ENCODE data around the gene OR4D6. TPM values are rescaled to one million over a fixed set of nuclear protein-coding genes. Genes with fewer than 3 reads are reported as not detected.
"Not testable (repeated sequence)": the region's sequence is repeated elsewhere in the genome, so short reads cannot be mapped to it uniquely, and the experiment has no call there.

Gene OR4D6
- not detected in 2 replicates for total RNA-seq (2014; rRNA removed; shearing (Covaris generic))

DNA sequence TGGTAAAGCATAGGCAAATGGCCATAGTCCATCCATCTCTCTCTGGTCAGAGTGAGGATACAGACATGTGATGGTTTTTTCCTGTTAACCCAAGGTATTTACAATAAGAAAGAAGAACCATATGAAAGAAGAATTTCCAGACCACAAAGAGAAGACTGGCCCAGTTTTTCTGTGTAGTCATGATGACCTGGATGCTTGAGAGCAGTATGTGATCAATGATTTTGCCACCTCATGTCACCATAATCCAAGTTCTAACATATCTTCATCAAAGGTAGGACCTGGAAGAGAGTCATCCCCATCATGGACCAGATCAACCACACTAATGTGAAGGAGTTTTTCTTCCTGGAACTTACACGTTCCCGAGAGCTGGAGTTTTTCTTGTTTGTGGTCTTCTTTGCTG lies at the start of gene OR4D6:
TSS of gene OR4D6 (plus strand) at position 301 of the 400 bp plus-strand sequence. CDS start at position 301, 0 bp downstream.
- no peak for DNase-seq (ENCODE audit: low spot score)
- in situ Hi-C loops (cut with HindIII; ENCODE audit: low sequenced_read_pairs): no loop called here

DNA sequence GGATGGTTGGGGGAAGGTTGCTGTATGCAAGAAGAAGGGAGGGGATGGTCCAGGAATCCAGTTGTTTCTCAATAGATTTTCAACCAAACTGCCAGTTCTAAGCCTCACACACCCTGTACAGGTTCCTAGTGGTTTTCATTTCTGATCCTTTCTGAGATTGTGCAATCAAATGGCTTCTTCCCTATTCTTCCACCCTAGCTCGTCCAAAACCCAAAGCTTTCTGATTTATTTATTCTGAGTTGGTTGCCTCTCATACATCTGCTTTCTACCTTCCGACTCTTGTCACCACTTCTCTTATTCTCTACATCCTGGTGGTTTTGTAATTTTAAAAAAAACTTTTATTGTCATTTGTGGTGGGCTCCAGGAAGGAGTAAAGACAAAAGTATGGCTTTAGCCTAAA lies 43.1 kb upstream of the OR4D6 start:
- DNase-seq (ENCODE audit: low spot score): no peak
- in situ Hi-C loops (cut with HindIII; ENCODE audit: low sequenced_read_pairs): no loop called here

DNA sequence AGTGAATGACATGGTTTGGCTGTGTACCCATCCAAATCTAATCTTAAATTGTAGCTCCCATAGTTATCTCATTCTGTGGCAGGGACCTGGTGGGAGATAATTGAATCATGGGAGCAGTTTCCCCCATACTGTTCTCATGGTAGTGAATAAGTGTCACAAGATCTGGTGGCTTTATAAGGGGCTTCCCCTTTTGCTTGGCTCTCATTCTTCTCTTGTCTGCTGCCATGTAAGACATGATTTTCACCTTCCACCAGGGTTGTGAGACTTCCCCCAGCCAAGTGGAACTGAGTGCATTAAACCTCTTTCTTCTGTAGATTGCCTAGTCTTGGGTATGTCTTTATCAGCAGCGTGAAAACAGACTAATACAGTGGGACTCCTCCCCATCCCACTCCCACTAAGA lies 41.6 kb upstream of the OR4D6 start:
- no peak for DNase-seq (ENCODE audit: low spot score)
- in situ Hi-C loops (cut with HindIII; ENCODE audit: low sequenced_read_pairs): no loop called here

GRCh38 chr11:59416613-59417012 lies 40.1 kb upstream of the OR4D6 start:
- DNase-seq (ENCODE audit: low spot score): peak; percentile 11
- in situ Hi-C loops (cut with HindIII; ENCODE audit: low sequenced_read_pairs): no loop called here

GRCh38 chr11:59417023-59417422 lies 39.7 kb upstream of the OR4D6 start:
- in situ Hi-C loops (cut with HindIII; ENCODE audit: low sequenced_read_pairs): no loop called here
- DNase-seq (ENCODE audit: low spot score): peak; percentile 5

DNA sequence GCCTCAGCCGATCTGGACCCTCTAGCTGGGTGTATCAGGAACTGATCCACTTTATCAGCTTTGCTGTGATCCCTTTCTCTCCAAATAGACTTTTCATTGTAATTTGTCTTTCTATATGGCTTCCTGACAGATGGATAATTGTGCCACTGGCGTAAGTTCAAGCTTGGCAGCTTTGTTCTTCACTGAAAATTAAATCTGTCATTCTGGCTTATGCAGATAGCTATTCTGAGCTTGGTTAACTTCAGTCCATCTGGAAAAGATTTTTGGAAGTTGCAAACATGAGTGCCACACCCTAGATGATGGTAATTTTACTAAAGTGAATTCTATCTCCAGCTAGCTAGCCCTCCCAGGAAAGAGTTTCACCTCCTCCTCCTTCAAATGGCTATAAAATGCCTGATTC lies 38.6 kb upstream of the OR4D6 start:
- peak; percentile 59 for DNase-seq (ENCODE audit: low spot score)
- in situ Hi-C loops (cut with HindIII; ENCODE audit: low sequenced_read_pairs): no loop called here

- in situ Hi-C loops (cut with HindIII; ENCODE audit: low sequenced_read_pairs): no loop called here
- no peak for DNase-seq (ENCODE audit: low spot score)
Measured at GRCh38 chr11:59423835-59424234, 32.9 kb upstream of the OR4D6 start.

GRCh38 chr11:59425131-59425530 lies 31.6 kb upstream of the OR4D6 start:
- in situ Hi-C loops (cut with HindIII; ENCODE audit: low sequenced_read_pairs): no loop called here
- no peak for DNase-seq (ENCODE audit: low spot score)

DNA sequence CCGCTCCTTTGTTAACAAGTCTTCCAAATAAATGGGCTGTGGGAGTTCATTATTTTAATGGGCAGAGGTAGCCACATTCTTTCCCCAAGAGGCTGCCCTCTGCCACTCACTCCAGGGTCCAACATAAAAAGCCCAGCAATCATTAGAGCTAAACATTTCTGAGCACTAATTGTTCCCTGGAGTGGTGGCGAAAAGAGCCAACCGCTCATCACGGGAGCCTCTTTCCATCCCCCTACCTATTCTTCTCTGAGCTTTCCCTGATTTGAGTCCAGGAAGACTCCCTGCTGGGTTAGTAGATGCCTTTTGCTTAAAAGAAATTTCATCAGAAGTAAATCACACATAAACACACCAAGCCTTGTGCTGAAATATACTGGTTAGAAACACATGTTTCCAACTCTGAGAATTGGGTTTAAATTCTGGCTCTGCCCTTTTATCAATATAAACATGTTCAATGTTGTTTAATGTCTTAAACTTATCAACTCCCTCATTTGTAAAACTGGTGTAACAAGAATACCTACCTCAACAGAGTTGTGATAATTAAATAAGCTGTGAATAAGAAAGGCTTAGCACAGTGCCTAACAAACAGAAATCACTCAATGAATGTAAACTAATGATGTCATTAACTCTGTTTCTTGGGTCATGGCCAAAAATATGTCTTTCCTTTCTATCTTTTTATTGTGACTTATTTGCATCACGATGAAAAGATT lies 30.2 kb upstream of the OR4D6 start, which contains the start of gene OR5A2:
TSS of gene OR5A2 (minus strand) at position 53 of the 707 bp plus-strand sequence. CDS start 3,460 bp downstream, outside the sequence.
- DNase-seq (ENCODE audit: low spot score): no peak
- in situ Hi-C loops (cut with HindIII; ENCODE audit: low sequenced_read_pairs): no loop called here

GRCh38 chr11:59427068-59427382 lies 29.7 kb upstream of the OR4D6 start:
- DNase-seq (ENCODE audit: low spot score): no peak
- in situ Hi-C loops (cut with HindIII; ENCODE audit: low sequenced_read_pairs): no loop called here

DNA sequence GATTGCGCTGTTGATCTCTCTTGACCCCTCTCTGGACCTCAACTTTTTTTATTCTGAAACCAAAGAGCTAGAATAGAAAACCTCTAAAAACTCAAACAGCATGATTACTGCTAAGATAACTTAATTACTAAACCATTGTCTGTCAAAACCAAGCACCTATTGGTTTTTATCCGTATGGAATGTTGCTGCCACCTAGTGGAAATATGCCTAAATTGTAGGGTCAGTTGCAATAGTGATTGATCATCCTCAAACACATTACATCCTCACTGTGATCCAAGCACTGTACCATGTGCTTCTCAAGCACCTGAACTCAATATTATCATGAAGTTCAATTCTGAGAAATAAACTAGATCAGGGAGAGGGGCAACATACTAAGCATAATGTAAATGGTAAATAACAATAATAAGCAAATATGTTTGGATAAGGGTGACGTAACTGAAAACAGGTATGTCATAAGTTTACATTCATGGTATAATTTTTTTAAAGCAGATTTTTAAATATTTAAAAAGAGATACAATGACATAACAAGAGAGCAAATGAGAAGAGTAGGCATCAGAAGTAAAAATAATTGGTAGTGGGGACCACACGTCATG lies 26.7 kb upstream of the OR4D6 start:
- DNase-seq (ENCODE audit: low spot score): peak; percentile 12
- in situ Hi-C loops (cut with HindIII; ENCODE audit: low sequenced_read_pairs): no loop called here

GRCh38 chr11:59436169-59436568 lies 20.6 kb upstream of the OR4D6 start, which contains the start of gene OR5A1:
TSS of gene OR5A1 (plus strand) at chr11:59436469. CDS start at chr11:59443169, 6,700 bp downstream.
- in situ Hi-C loops (cut with HindIII; ENCODE audit: low sequenced_read_pairs): no loop called here
- no peak for DNase-seq (ENCODE audit: low spot score)

DNA sequence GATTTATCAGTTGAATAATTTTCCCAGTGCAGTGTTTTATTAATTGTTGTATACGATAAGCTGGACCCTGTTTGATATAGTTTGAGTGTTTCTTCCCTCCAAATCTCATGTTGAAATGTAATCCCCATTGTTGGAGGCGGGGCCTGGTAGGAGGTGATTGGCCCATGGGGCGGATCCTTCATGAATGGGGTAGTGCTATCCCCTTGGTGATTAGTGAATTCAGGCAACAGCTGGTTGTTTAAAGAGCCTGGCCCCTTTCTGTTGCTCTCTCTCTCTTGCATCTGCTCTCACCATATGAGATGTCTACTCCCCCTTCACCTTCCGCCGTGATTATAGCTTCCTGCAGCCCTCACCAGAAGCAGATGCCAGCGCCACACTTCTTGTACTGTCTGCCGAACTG lies 19.0 kb upstream of the OR4D6 start:
- no peak for DNase-seq (ENCODE audit: low spot score)
- in situ Hi-C loops (cut with HindIII; ENCODE audit: low sequenced_read_pairs): no loop called here

GRCh38 chr11:59445624-59446023 lies 11.1 kb upstream of the OR4D6 start:
- in situ Hi-C loops (cut with HindIII; ENCODE audit: low sequenced_read_pairs); DNase-seq (ENCODE audit: low spot score): not testable (repeated sequence)

DNA sequence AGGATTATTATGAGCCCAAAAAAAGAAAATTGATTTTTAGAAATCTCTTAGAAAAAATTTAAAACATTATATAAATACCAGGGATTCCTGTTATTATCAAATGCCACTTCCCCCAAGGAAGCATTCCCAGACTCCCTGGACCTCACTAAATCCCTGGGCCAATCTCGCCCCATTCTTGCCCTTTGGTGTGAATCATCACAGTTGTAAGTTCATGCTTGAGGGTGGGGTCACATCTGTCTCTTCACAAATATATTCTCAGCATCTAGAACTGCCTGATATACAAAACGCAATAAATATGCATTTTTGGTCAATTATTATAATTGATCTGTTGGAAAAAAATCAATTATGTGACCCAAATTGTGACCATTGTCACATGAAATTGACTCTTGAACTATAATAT lies 8.3 kb upstream of the OR4D6 start:
- DNase-seq (ENCODE audit: low spot score): no peak
- in situ Hi-C loops (cut with HindIII; ENCODE audit: low sequenced_read_pairs): no loop called here

GRCh38 chr11:59459916-59460315 lies 3.2 kb downstream of the OR4D6 start:
- no peak for DNase-seq (ENCODE audit: low spot score)
- in situ Hi-C loops (cut with HindIII; ENCODE audit: low sequenced_read_pairs): no loop called here

- DNase-seq (ENCODE audit: low spot score): no peak
- in situ Hi-C loops (cut with HindIII; ENCODE audit: low sequenced_read_pairs): no loop called here
Measured at GRCh38 chr11:59463190-59463641, 6.5 kb downstream of the OR4D6 start.

DNA sequence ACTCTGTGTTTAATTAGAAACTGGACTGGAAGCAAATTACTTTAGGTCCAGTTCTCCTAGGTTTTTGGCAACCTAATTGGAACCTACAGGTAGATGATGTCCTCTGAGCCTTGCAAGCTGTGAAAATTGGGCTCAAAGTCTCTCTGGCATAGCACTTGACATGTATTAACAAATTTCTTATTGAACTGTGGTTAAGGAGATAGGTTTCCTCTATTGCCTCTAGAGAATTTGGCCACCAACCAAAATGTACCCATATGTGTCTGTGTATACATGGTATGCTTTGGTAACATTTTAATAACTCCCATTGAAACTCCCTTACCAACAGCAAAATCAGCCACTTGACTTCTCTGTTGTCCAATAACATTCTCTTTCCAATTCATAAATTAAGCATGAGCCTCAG lies 16.3 kb downstream of the OR4D6 start, which contains the start of gene OR4D10:
TSS of gene OR4D10 (plus strand) at position 301 of the 400 bp plus-strand sequence. CDS start 4,115 bp downstream, outside the sequence.
- no peak for DNase-seq (ENCODE audit: low spot score)
- in situ Hi-C loops (cut with HindIII; ENCODE audit: low sequenced_read_pairs): no loop called here

GRCh38 chr11:59475176-59475575 lies 18.4 kb downstream of the OR4D6 start:
- in situ Hi-C loops (cut with HindIII; ENCODE audit: low sequenced_read_pairs): no loop called here
- no peak for DNase-seq (ENCODE audit: low spot score)

GRCh38 chr11:59479906-59480305 lies 23.1 kb downstream of the OR4D6 start:
- in situ Hi-C loops (cut with HindIII; ENCODE audit: low sequenced_read_pairs): no loop called here
- no peak for DNase-seq (ENCODE audit: low spot score)

DNA sequence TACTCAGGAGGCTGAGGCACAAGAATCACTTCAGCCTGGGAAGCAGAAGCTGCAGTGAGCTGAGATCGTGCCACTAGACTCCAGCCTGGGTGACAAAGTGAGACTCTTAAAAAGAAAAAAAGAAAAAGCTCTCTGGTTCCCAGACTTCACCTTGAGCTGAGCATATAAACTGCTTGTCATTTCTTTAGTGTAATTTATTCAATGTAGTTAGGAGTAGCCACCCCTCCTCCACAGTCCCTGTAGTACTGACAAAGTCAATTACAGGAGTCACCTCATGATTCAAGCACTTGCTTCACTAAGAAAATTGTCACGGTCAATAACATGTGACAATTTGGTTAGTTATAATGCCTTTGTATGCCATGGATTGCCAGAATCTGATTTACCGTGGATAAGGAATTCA lies 23.6 kb downstream of the OR4D6 start:
- DNase-seq (ENCODE audit: low spot score): no peak
- in situ Hi-C loops (cut with HindIII; ENCODE audit: low sequenced_read_pairs): no loop called here

Measured in G401 (cell line).